HG02571 (cell line): Measurements from ENCODE around the gene MTSS2.
"Not testable (repeated sequence)": the region's sequence is repeated elsewhere in the genome, so short reads cannot be mapped to it uniquely, and the experiment has no call there.

Experiments used
- ATAC-seq: cut with Tn5 transposase; IDR thresholded peaks from one replicate; pipeline ENCODE4 v1.9.1; 2021; ENCODE audit warnings: mild to moderate bottlenecking, moderate library complexity; ENCODE audit not compliant: unreplicated experiment

Gene MTSS2

GRCh38 chr16:70656712-70657263 lies 29.1 kb downstream of the MTSS2 start:
- ATAC-seq, result no peak

GRCh38 chr16:70656065-70656711 lies 29.7 kb downstream of the MTSS2 start:
- ATAC-seq, result no peak

- ATAC-seq, result no peak
These were observed 31.8 kb downstream of the MTSS2 start for GRCh38 chr16:70653809-70654771.

GRCh38 chr16:70653406-70653805 lies 32.4 kb downstream of the MTSS2 start:
- ATAC-seq, result no peak

- ATAC-seq, result no peak
These were observed 33.5 kb downstream of the MTSS2 start for GRCh38 chr16:70652322-70652721.

- no peak for ATAC-seq
These were observed 34.3 kb downstream of the MTSS2 start for GRCh38 chr16:70651524-70651923.

GRCh38 chr16:70650216-70650615 lies 35.6 kb downstream of the MTSS2 start:
- no peak for ATAC-seq

GRCh38 chr16:70649300-70649699 lies 36.6 kb downstream of the MTSS2 start:
- ATAC-seq, result no peak

GRCh38 chr16:70648606-70649005 lies 37.2 kb downstream of the MTSS2 start:
- ATAC-seq, result no peak

GRCh38 chr16:70647441-70648359 lies 38.2 kb downstream of the MTSS2 start:
- no peak for ATAC-seq

GRCh38 chr16:70646260-70647241 lies 39.3 kb downstream of the MTSS2 start, which contains the start of gene IL34:
Gene IL34, plus strand, starts transcription at chr16:70646559. Its CDS starts 389 bp downstream, at chr16:70646948.
- ATAC-seq, result no peak

GRCh38 chr16:70644763-70645597 lies 40.9 kb downstream of the MTSS2 start:
- ATAC-seq, result no peak

GRCh38 chr16:70643264-70643663 lies 42.6 kb downstream of the MTSS2 start:
- ATAC-seq, result not testable (repeated sequence)

- ATAC-seq, result no peak
These were observed 43.2 kb downstream of the MTSS2 start for GRCh38 chr16:70642633-70643032.

- ATAC-seq, result no peak
These were observed 46.8 kb downstream of the MTSS2 start for GRCh38 chr16:70638814-70639792.
